AG09319 (cell line): ENCODE data around the gene STK32C.

ENCODE experiments used
- DNase-seq: peaks from one replicate; pipeline ENCODE4 v3.0.0-alpha.2; 2010; ENCODE audit warnings: low read depth; ENCODE audit errors: extremely low read depth
- TF ChIP-seq, protein P1 (sequence below): IDR thresholded peaks from 2 replicates; pipeline ENCODE4 v1.5.1; 2011; ENCODE audit warnings: low read depth, mild to moderate bottlenecking, inconsistent platforms, low read length, moderate library complexity

Gene STK32C

DNA sequence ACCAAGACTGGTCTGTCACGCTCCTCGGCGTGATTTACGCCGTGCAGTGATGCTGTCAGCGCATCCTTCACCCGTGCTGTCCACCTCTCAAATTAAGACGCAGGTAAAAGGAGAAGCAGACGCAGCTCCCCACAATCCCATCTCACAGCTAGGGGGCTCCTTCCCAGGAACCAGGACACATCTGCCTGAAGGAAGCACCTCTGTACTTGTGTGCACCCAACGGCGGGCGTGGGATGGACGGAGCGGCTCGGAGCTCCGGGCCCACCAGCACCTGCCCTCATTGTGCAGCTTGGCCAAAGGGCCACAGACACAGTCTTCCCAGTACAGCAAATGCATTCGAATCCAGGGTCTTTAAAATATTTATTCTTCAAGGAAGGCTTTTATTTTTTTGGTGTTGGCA is 55.3 kb downstream of the STK32C start:
- no peak for DNase-seq
- TF ChIP-seq, protein P1, sequence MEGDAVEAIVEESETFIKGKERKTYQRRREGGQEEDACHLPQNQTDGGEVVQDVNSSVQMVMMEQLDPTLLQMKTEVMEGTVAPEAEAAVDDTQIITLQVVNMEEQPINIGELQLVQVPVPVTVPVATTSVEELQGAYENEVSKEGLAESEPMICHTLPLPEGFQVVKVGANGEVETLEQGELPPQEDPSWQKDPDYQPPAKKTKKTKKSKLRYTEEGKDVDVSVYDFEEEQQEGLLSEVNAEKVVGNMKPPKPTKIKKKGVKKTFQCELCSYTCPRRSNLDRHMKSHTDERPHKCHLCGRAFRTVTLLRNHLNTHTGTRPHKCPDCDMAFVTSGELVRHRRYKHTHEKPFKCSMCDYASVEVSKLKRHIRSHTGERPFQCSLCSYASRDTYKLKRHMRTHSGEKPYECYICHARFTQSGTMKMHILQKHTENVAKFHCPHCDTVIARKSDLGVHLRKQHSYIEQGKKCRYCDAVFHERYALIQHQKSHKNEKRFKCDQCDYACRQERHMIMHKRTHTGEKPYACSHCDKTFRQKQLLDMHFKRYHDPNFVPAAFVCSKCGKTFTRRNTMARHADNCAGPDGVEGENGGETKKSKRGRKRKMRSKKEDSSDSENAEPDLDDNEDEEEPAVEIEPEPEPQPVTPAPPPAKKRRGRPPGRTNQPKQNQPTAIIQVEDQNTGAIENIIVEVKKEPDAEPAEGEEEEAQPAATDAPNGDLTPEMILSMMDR: no peak

DNA sequence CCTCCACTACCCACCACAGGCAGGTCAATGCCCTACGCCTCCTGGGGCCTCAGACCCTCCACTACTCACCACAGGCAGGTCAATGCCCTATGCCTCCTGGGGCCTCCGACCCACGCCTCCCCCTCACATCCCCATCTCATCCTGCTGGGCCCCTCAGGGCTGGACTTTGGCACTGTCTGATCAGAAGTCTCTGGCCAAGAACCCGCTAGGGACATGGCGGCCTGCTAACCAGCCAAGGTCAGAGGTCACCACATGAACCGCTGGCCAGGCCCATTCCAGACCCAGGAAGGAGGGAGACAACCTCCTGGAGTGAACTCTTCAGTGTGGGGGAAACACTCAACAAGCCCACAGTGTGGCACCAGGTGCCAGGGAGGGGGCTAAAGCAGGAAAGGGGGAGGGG is 55.8 kb downstream of the STK32C start:
- TF ChIP-seq, protein P1: no peak

DNA sequence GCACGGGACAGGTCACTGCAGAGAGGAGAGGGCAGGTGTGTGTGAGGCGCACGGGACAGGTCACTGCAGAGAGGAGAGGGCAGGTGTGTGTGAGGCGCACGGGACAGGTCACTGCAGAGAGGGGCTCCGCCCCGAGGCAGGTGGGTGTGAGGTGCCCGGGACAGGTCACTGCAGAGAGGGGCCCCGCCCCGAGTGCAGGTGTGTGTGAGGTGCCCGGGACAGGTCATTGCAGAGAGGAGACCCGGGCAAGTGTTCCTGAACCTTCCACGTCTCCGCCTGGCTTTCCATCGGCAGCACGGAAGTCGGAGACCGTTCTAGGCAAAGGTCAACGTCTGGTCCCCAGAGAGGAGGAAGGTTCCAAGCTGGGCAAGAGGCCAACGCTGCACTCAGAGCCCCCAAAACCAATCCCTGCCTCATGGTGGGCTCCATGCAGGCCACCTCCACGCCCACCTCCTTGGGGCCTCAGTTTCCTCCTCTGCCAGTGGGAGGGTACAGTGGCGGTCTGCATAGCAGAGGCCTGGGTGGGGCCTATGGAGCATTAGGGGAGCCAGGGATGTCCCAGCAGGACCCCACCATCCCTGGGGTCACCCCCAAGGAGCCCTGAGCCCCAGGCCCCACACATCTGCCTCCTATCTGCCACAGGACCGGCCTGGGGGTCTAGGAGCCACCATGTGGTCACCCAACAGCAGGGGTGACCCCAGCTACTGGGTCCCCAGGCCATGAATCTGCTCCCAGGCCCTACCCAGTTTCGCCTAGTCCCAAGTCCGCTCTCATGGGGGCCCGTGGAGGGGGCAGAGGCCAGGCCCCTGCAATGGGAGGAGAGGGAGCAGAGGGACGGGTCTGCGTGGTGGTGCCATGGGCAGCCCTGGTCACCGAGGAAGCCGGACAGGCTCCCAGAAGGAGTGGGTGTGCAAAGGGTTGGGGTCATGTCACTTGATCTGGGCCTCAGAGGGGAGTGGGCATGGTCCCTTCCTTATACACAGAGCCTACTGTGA is 57.0 kb downstream of the STK32C start:
- TF ChIP-seq, protein P1: no peak
- DNase-seq: no peak

More for the DNA sequence above, 55.8 kb downstream of the STK32C start:
- no peak for DNase-seq

DNA sequence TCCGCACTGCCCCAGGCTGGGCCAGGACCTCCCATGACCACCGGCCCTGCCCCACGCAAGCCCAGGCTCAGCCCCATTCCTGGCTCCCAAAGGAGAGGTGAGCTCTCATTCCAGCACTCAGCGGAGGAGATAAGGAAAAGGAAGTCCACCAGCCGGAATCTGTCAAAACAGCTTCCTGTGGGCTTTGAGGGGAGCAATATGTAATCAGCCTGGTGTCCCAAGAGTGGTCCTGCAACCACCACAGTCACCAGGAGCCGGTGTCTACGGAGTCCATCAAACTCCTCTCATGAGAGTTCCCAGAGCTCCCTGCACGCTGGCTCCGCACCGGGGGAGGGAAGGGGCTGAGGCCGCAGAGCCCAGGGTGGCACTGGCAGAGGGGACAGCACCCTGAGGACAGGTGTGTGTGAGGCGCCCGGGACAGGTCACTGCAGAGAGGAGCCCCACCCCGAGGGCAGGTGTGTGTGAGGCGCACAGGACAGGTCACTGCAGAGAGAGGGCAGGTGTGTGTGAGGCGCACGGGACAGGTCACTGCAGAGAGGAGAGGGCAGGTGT is 57.9 kb downstream of the STK32C start:
- DNase-seq: no peak
- TF ChIP-seq, protein P1: no peak

DNA sequence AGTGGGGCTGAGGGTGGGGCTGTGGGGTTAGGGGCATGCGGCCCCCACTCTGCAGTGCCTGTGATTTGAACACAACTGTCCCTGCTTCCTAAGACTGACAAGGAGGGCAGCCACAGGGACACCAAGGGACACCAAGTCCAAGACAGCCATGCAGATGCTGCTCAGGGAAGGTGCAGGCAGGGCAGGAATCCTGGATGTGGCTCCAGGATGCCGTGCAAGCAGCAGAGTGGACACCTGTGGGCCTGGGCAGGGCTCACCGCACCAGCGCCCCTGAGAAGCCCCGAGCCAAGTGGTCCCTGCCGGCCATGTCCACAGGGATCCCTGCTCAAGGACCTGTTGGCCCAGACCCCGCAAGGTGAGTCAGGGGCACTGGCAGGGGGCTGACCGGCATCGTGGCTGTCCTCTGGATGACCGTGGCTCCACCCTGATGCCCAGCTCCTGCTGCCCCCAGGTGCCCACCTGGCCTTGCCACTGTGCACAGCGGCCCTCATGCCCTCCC is 58.5 kb downstream of the STK32C start:
- no peak for DNase-seq
- TF ChIP-seq, protein P1: no peak

GRCh38 chr10:132248455-132249225 is 59.1 kb downstream of the STK32C start:
- DNase-seq: no peak
- TF ChIP-seq, protein P1: no peak
